ENCODE data around the gene ASPG.

Gene ASPG

GRCh38 chr14:104094709-104095425 lies 9.4 kb downstream of the ASPG start:
- DNase-seq: no peak

GRCh38 chr14:104095426-104096310 lies 10.2 kb downstream of the ASPG start:
- DNase-seq: no peak

DNA sequence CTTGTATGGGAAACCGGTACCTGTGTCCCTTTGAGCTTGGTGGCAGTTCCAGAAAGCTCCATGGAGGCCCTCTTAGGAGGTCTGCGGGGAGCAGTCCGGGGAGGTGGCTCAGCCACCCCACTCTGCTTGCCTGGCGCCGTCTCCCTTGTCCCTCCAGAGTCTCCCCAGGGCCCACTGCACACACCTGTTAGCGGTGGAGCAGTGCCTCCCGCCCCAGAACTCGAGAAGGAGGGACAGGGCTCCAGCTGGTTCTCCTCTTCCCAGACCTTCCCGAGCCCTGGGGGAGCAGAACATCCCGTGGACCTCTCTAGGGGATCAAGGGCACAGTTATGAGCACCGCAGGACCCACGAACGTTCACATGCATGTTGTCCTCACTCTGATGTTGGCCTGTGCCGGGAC lies 10.8 kb downstream of the ASPG start:
- DNase-seq: no peak

DNA sequence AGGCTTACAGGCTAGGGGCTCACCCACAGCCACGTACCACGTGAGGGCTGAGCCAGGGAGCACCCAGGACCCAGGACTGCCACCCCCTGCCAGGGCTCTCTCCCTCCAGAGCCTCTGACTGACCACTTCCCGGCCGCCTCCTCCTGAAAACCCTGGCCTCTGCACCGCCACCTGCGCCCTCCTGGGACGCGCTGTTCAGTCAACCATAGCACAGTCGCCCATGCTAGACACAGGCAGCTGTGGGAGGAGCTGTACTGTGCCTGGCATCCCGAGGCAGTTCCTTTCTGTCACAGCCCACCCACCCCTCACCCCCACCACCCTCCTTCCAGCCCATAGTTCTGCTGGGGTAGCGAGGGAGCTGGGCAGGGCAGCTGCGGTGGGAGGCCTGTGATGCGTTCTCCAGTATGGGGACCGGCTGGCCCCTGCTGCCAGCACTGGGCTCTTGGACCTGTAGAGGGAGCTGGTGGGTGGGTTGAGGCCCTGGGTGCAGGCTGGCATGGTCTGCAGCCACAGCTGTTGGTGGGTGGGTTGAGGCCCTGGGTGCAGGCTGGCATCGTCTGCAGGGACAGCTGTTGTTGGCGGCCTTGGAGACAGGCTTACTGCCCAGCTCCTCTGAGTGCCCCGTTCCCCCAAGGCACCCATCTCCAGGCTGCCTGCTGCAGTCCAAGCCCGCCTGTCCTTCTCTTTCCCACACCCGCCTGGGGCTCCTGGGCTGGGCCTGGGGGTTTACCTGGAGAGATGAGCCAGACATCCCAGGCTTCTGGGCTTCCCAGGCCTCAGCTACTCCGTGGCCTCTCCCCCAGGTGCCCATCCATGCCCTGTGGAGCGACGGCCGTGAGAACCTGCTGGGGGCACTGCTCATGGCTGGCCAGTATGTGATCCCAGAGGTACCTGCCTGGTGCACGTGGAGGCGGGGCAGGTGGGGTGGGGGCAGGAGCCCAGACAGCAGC lies 11.5 kb downstream of the ASPG start:
- DNase-seq: no peak

DNA sequence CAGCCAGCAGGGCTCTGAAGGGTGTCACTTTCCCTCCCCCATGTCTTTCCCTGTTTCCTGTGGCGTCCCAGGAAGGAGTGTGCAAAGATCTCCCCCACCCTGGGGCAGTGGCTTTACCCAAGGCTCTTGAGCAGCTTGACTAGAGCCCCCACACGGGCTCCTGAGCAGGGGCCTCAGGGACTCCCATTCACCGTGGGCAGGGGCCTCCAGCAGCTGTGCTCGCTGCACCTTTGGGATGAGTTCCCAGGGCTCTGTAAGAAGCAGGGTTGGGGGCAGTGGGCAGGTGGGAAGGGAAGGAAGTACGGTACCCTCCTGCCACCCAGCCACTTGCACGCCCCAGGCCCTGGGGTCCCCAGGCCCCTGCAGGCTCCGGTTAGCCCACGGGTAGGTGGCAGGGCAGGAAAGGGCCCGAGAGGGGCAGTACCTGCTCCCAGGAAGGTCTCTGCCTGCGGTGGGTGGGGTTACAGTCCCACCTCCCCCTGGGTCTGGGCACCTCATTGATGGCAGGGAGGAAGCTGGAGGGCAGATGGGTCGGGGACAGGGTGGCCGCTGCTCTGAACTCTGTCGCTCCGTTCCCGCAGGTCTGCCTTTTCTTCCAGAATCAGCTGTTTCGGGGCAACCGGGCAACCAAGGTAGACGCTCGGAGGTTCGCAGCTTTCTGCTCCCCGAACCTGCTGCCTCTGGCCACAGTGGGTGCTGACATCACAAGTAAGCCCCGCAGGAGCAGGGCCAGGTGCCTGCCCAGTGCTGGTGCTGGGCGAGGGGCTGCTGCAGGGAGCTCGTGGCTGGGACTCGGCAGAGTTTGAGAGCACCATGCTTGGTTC lies 13.0 kb downstream of the ASPG start:
- DNase-seq: no peak

- DNase-seq: no peak
Measured at GRCh38 chr14:104099096-104100041, 13.9 kb downstream of the ASPG start.

- DNase-seq: no peak
Measured at GRCh38 chr14:104100171-104101085, 14.9 kb downstream of the ASPG start.

DNA sequence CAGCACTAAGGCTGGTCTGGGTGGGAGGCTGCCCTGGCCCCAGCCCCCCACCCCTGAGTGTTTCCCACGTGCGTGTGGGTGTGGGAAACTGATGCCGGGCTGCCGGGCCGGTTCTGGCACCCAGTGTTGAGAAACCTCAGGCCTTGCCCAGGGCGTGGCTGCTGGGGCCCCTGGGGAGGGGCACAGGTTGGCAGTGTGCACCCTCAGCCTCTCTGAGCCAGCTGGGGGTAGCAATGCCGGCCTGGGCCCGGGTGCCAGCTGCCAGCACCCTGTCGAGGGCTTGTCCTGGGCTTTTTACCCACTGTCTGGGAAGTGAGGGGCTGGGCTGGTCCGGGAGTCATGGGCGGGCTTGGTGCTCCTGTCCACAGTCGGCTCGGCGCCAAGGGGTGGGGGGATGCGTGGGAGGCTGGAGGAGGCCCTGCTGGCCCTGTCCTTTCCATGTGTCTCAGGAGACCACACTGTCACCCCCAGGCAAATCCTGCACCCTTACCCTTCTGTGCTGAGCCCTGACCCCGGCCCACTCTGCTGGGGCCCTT lies 15.7 kb downstream of the ASPG start:
- no peak for DNase-seq

- DNase-seq: no peak
Measured at GRCh38 chr14:104101651-104102281, 16.3 kb downstream of the ASPG start.

GRCh38 chr14:104102282-104102914 lies 16.9 kb downstream of the ASPG start:
- no peak for DNase-seq

DNA sequence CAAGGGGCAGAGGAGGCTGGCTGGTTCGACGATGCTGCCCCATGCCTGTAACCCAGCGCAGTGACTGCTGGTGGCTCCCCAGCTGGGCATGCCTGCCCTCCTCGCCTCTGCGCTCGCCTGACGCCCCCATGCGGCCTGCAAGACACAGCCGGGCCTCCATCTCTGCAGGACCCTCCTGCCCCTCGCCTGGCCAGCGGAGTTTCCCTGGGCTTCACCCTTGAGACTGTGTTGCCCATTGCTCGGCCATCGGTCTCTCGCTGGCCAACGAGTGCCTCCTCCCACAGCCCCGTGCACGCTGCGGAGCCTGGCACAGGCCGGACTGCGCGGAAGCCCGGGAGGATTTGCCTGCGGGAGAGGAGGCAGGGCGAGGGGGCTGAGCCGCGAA lies 17.6 kb downstream of the ASPG start:
- no peak for DNase-seq

DNA sequence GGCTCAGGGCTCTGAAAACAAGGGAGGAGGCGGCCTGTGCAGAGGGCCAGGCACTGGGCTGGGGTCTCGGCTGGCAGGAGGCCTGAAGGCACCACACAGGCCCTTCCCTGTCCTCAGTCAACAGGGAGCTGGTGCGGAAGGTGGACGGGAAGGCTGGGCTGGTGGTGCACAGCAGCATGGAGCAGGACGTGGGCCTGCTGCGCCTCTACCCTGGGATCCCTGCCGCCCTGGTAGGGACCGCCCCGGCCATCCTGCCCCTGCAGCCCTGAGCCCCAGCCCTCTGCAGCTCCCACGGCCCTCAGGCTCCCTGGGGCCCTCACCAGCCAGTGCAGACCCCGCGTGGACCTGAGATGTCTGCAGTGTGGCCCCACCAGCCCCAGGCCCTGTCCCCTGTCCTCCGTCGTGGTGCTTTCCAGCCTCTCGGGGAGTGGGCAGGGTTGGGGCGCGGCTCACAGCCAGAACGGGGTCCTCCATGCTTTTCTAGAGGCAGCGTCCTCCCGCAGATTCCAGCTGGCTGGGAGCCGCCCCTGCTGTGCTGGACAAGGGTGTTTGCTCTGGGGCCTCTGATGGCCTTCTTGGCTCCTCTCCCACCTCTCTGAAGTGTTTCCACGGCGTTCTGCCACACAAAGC lies 18.1 kb downstream of the ASPG start:
- no peak for DNase-seq

GRCh38 chr14:104104076-104104901 lies 18.8 kb downstream of the ASPG start:
- no peak for DNase-seq

DNA sequence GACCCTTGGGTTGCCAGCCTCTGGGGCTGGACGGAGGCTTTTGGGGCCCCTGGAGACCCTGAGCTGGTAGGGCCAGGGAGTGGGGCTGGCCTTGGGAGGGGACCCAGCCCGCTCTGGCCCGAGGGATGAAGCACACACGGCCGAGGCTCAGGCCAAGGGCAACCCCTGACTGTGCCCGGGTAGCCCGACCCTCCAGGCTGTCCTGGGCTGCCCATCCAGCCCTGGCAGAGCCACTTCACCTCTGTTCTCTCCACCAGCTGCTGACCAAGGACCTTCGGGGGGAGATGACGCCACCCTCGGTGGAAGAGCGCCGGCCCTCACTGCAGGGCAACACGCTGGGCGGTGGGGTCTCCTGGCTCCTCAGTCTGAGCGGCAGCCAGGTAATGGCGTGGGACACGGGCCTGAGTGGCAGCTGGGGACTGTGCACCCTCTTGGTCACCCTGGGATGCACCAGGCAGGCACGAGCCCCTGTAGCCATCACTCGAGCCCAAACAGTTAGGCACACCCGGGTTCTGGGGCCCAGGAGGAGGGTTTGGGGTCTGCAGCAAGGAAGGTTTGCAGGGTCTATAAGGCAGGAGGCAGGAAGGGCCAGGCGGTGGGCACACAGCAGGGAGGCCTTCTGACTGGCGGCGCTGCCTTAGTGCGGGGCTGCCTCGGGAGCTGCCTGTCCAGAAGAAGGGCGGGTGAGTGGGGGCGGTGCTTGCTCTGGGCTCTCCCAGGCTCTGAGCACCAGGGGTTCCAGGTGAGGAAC lies 19.7 kb downstream of the ASPG start:
- no peak for DNase-seq

DNA sequence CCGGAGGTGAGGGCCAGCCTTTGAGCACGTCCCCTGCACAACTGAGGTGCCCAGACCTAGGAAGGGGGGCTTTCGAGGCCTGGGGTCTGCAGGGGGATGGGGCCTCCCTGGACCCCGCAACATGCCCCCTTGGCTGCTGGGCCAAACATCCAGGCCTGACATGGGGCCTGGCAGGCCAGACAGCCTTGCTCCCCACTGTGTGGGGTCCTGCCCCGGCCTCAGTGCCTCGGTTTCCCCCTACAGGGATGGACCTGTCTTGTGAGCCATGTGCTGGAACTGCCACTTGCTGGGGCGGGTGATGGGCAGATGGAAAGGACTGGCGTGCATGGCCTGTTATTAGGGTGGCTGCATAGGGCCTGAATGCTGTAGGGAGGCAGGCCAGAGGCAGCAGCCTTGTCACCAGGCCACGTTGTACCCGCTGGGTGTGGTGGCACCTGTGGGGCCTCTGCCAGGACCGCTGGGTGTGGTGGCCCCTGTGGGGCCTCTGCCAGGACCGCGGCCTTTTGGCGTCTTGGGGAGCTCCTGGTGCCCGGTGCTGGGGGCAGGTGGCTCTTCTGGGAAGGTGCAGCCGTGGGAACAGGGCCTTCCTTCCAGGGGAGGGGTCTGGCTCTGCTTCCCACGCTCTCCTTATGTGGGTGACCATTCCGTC lies 20.4 kb downstream of the ASPG start:
- DNase-seq: no peak

- no peak for DNase-seq
Measured at GRCh38 chr14:104106471-104106991, 21.0 kb downstream of the ASPG start.
